ENCODE results near the gene CELF2. TPM values are rescaled to one million over a fixed set of nuclear protein-coding genes. Genes with fewer than 3 reads are reported as not detected.
A peak's percentile ranks its signal among the peaks of the same experiment; 100 is the strongest.
"Not testable (repeated sequence)": the region's sequence is repeated elsewhere in the genome, so short reads cannot be mapped to it uniquely, and the experiment has no call there.

The CELF2 gene
- total RNA-seq = 10 to 100 TPM; 28.4 to 33.7 TPM
- long read RNA-seq, full-length matches to known transcripts = 1 of 33 reads
- long read RNA-seq, partial matches to known transcripts = 4 of 33 reads
- long read RNA-seq, other reads (novel, unspliced or antisense) = 28 of 33 reads

DNA sequence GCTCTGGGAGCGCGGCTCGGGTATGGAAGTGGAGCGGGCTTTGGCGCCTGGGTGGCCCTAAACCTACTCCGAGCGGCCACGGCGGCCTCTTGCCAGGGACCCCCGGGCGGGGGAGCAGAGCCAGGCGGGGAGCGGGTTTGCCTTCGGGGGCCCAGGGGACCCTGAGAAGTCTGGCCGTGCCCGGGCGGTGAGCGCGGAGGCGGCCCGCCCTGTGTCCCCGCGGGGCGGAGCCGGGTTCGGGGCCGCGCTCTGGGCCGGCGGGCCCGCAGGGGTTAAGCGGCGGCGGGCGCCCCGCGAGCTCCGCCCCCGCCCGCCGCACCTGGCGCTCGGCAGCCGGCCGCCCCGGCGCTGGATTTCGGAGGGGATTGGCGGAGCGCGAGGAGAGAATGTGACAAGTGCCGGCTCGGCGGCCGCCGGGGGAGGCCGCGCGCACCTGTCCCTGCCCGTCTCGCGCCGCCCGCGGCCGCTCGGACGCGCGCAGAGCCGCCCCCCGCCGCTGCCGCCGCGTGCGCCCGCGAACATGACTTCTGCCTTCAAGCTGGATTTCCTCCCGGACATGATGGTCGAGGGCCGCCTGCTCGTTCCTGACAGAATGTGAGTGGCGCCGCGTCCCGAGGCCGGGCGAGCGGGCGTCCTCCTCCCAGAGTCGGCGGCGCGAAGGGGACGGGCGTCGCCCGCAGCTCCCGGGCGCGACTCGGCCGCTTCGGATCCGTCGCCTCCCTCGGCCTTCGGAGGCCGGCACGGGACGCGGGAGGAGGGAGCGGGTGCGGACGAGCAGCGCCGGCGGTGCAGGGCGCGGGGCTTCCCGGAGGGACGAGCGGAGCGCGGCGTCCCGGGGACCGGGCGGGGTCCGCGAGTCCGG lies at the start of gene CELF2:
CELF2 (plus strand) TSS at position 303 of the 862 bp plus-strand sequence; CDS start at position 521, 218 bp downstream.
- intact Hi-C loops (cut with DNase I, micrococcal nuclease) = no loop called here
- ATAC-seq (peak; percentile 74), DNase-seq (peak; percentile 75 to 81)

DNA sequence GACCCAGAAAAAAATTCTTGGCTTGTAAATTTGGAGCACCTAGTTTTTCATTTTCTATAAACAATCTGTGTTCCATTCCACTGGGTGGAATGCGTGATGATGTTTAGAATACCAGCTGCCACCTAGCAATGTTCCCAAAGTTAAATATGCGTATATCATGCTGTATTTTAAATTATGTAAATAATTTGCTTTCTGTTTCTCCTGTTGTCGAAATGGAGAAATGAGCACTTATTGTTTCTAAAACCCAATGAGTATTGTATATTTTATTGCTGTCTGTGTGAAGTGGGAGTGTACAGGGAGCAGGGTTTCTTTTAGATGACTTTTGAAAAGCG lies 49.4 kb upstream of the CELF2 start:
- intact Hi-C loops (cut with DNase I, micrococcal nuclease) = no loop called here
- DNase-seq (no peak), ATAC-seq (no peak)

DNA sequence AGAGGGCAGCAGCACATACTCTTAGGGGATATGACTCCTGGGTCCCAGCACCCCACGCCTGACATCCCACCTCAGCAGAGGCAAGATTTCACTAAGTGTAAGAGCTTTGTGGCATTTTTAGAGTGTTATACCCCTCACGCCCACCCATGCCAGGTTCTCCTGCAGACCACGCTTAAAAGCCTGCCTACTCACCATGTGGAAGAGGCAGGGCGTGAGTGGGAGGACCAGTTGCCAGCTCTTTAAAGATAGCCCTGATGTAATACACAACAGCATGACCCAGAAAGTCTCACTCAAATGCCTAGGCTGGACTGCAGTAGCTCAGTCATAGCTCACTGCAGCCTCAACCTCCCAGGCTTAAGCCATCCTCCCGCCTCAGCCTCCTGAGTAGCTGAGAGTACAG lies 44.4 kb upstream of the CELF2 start:
- no peak for DNase-seq
- ATAC-seq = no peak
- intact Hi-C loops (cut with DNase I, micrococcal nuclease) = no loop called here

DNA sequence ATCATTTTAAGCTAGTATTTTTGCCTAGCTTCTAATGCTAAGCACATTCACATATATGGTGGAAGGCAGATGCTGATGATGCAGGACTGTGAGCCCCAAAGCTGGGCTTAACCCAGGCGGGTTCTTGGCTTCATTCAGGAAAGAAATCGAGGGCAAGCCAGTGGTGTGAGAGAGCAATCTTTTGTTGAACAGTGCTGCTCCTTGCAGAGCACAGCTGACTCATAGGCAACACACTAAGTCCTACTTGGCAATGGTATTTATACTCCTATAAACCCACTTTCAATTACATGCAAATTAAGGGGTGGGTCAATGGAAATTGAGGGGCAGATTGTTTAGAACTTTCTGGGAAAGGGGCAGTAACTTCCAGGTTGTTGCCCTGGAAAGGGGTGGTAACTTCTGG lies 42.0 kb upstream of the CELF2 start:
- intact Hi-C loops (cut with DNase I, micrococcal nuclease) = no loop called here
- DNase-seq = no peak
- ATAC-seq = no peak

DNA sequence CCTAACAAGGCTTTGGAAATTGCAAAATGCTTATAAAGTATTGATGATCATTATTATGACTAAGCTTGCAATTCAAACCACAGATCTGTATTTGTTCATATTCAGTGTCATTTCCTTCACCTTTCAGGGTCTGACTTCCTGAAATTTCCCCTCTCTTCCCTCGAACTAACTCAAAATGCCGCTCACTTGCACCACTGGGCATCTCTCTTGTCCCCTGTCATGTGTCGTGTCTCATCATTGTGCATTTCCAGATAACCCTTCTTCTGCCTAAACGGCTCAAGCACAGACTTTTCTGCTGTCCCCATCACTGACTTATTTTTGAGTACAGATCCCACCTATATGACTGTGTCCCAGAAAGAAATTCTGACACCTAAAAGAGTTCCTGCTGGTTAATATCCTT lies 41.0 kb upstream of the CELF2 start:
- intact Hi-C loops (cut with DNase I, micrococcal nuclease) = no loop called here
- ATAC-seq (no peak), DNase-seq (no peak)

DNA sequence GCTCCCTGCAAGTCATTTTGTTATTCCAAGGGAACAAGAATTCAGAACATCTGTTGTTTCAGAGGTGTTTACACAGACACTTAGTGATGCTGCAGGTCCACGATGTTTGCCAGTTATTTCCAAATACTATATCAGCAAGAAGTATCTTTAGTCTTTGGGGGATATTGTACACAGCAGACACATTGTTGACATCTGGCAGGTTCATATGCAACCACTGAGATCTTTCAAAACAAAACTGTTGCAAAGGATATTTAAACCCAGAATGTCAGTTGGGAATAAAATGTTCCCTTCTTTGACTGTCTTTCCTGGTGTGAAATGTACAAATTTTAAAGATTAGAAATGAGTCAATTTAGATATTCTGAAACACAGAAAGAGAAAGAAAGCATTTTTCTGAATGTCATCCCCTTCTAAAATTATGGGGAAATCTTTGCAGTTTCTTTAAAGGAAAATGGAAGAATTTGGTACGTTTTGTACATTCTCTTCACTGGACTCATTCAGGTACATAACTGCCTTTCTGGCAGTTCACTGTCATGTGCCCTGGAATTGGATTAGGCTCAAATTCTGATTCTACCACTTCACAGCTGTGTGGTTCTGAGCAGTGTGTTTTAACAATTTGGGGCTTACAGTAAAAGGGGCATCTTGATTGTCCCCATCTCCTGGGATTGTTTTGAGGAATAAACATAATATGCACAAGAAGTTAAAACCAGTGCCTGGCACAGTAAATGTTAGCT lies 40.3 kb upstream of the CELF2 start:
- intact Hi-C loops (cut with DNase I, micrococcal nuclease) = no loop called here
- ATAC-seq (no peak), DNase-seq (no peak)

DNA sequence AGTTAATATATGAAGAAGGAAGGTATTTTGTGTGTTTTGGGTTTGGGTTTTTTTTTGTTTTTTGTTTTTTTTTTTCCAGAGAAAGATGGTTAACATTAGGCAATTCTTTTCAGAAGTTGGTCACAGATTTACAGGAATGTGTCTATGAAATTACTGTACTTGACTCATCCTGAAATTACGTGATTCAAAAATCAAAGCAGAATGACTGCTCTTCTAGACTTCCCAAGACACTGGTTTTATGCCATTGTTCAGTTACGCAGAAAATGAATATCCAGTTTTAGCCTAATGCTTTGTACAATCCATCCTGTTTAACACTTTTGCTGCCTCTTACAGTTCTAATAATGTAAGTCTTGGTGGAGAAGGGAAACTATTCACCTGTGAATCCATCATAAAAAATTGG lies 39.7 kb upstream of the CELF2 start:
- intact Hi-C loops (cut with DNase I, micrococcal nuclease) = no loop called here
- DNase-seq (no peak), ATAC-seq (no peak)

DNA sequence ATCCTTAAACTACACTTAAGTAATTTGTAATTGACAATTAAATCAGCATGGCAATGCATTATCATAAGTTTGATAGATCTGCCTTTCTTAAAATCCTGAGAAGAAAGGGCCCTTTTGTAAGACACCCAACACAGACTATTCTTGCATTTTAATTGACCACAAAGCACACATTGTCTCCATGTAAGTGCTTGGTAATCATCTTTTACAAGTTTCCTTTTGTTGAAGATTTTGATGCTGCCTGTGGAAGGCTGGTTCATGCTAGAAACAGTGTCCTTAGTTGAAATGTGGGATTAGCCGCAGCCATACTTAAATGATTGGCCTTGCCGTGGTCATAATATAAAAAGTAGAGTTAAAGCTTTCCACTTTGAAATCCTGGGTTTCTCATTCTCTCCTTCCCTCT lies 32.3 kb upstream of the CELF2 start:
- no peak for ATAC-seq
- DNase-seq = no peak
- intact Hi-C loops (cut with DNase I, micrococcal nuclease) = no loop called here

DNA sequence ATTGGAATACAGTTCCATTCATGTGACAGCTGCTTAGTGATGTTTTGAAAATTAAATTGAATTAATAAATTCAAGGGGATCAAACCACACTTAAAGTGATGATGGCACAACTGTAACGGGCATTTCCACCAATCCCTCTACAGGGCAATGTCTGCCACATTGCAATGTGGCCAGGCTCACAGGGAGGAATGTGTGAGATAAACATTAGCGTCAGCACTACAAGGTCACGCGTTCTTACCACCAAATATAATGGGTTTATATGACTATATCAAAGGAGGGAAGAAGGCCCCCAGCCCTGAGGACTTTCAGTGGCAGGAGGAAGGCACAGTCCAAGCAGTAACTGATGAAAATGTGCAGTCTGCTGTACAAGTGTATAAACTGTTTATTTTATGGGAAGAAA lies 31.1 kb upstream of the CELF2 start:
- no peak for ATAC-seq
- DNase-seq = no peak
- intact Hi-C loops (cut with DNase I, micrococcal nuclease) = no loop called here

DNA sequence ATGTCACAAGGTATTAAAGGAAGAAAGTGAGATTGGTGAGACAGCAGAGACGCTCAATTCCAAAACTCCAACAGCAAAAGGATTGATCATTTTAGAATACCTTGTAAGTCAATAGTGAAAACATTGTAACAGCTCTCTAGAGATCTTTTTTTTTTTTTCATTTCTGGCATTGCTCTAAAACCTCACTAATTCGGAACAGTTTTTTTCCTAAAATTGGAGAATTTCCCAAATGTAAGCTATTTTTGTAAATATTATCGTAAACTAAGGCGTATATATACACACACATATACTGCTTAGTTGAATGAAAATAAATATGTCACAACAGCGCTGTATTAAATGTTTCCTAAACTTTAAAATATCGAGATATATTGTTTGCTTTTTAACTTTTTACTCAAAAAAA lies 30.6 kb upstream of the CELF2 start:
- no peak for DNase-seq
- ATAC-seq = no peak
- intact Hi-C loops (cut with DNase I, micrococcal nuclease) = no loop called here

DNA sequence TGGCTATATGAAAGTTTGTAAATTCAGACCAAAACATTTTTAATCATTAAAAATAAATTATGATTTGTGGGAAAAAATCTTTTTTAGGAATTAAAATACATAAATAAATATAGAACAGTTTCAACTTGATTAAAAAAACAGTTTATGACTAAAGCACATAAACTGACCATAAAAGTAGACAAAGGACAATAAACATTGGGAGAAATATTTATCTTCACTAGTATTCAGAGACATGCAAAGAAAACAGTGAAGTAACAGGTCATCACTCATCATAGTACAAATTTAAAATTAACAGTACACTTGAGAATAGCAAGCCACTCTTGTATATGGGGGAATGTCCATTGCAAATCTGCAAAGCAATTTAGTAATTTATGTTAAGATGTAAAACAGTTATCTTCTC lies 28.0 kb upstream of the CELF2 start:
- intact Hi-C loops (cut with DNase I, micrococcal nuclease) = no loop called here
- ATAC-seq (no peak), DNase-seq (no peak)

DNA sequence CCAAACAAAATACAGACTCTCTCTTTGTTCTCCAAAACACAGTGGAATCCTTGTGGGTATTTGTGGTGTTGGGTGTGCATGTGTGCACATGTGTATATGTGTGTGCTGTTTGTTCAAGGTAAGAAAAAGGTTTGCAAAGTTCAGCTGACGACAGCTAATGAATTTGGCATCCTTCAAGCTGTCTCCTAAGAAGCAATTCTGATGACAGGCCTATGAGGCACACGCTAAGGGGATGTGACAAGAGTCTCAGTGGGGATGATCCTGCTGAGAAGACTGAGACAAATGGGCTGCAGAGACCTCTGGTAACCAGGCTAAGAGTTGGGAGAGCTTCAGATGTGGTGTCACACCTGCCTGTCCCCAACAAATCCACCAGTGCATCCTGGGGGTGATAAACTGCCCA lies 26.5 kb upstream of the CELF2 start:
- ATAC-seq (no peak), DNase-seq (no peak)
- intact Hi-C loops (cut with DNase I, micrococcal nuclease) = no loop called here

DNA sequence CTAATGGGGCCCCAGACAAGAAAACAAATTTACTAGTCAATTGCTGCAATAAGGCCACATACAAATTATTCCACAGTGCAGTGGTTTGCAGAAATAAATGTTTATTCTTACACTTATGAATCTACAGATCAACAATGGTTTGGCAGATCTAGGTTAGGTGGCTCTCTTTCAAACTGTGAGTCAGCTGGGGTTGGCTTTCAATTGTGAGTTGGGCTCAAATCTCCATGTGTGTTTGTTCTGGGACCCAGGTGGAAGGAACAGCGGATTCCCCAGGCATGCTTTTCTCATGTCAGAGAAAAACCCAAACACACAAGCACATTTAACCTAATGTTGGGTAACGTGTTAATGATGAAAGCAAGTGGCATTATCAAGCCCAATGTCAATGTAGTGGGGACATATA lies 25.6 kb upstream of the CELF2 start:
- intact Hi-C loops (cut with DNase I, micrococcal nuclease) = no loop called here
- DNase-seq = no peak
- ATAC-seq = no peak

DNA sequence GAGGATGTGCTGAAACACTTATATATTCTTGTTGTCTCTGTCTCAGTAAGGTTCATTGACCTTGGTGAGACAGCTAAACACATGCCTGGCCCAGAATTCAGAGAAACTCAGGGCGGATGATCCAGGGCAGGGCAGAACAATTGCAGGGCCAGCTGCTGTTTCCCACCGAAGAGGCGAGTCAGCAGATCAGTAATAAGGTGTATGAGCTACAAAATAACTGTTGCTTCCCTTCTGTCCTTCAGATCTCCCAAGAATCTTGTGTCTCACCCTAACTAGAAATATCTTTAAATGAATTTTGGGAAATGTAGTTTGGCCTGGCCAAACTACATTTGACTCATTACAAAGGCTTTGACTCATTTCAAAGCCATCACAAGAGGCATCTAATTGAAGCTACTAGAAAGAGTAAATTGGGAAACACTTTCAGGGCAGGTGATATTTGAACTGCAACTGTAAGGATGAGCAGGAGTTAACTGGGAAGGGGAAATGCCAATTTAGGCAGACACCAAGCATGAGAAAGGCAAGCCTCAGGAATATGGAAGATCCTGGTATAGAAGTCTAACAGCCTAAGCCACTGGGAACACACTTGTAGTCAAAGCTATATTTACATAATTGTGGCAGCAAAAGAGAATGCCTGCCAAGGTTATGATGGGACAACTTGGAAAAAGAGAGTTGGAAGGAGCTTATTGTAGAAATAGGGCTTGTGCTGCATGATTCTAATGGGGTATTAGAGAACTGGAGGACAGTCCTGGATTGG lies 24.5 kb upstream of the CELF2 start:
- intact Hi-C loops (cut with DNase I, micrococcal nuclease) = no loop called here
- DNase-seq (no peak), ATAC-seq (no peak)

DNA sequence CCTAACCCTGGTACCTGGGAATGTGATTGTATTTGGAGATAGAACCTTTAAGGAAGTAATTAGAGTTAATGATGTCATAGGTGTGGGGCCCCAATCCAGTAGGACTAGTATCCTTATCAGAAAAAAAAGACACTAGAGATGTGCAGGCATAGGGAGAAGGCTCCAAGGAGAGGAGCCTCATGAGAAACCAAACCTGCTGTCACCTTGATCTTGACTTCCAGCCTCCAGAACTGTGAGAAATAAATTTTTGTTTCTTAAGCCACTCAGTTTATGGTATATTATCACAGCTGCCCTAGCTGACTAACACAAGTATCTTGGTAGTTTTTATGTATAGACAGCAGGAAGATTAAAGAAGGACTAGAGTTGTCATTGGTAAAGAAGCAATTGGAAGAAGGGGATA lies 23.9 kb upstream of the CELF2 start:
- DNase-seq (no peak), ATAC-seq (no peak)
- intact Hi-C loops (cut with DNase I, micrococcal nuclease) = no loop called here

DNA sequence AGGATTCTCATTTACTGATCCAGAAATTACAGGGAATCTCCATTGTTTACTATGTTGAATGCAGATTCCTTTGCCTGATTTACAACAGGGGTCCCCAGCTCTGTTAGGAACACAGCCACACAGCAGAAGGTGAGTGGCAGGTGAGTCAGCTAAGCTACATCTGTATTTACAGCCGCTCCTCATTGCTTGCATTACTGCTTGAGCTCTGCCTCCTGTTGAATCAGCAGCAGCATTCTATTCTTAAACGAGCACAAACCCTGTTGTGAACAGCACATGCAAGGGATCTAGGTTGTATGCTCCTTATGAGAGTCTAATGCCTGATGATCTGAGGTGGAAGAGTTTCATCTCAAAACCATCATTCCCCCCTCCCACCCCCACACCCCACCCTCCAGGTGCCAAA lies 23.3 kb upstream of the CELF2 start:
- ATAC-seq (no peak), DNase-seq (no peak)
- intact Hi-C loops (cut with DNase I, micrococcal nuclease) = no loop called here

DNA sequence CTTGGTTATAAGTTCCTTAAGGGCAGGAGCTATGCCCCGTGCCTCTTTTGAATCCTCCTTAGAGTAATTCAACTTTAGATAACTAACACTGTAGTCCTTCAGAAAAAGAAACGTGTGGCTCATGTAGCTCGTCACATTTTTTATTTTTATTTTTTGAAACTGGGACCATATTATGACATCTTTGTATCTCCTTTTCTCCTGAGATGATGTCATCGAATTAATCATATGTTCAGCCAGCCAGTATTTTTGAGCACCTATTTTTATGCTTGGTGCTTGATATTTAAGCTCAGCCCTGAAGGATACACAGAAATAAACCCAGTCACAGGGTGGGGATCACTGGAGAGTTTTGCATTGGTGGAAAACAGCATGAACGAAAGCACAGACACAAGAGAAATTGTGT lies 22.6 kb upstream of the CELF2 start:
- ATAC-seq (no peak), DNase-seq (no peak)
- intact Hi-C loops (cut with DNase I, micrococcal nuclease) = no loop called here

DNA sequence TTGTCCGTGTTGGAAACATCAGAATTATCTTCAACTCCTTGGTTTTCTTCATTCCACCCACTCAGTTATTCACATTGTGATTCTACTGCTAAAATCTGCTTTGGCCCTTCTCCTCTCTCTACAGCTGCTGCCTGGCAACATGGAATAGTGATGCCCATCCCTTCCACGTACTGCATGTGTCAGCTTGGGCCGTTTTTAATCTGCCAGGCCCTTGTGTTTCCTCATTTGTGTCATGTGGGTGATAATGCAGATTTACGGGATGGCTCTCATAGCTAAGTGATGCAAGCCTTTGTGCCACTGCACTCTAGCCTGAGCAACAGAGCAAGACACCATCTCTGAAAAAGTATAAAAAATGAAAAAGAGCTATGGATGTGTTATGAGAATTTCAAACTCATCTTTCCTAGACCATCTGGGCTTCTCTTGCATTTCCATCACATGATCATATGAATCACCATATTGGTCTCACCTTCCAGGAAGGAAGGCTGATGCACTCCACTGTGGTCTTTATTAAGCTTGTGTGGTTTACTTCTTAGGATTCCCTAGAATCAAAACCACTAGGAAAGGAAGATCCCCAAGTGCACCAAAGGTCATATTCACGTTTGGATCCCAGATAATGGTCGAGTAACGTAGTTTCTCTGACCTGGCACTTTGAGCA lies 20.6 kb upstream of the CELF2 start:
- DNase-seq (no peak), ATAC-seq (no peak)
- intact Hi-C loops (cut with DNase I, micrococcal nuclease) = no loop called here

DNA sequence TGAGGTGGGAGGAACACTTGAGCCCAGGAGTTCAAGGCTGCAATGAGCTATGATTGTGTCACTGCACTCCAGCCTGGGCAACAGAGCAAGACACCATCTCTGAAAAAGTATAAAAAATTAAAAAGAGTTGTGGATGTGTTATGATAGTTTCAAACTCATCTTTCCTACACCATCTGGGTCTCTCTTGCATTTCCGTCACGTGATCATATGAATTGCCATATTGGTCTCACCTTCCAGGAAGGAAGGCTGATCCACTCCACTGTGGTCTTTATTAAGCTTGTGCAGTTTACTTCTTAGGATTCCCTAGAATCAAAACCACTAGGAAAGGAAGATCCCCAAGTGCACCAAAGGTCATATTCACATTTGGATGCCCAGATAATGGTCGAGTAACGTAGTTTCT lies 18.2 kb upstream of the CELF2 start:
- ATAC-seq; DNase-seq; intact Hi-C loops (cut with DNase I, micrococcal nuclease): not testable (repeated sequence)

All from left colon (tissue), 2 donors.